ENCODE results near the gene ACP6. TPM values are rescaled to one million over a fixed set of nuclear protein-coding genes. Genes with fewer than 3 reads are reported as not detected.

The ACP6 gene
- total and polyA plus RNA-seq, 2 of the 13 experiments (the other 11 are each of a cell fraction or from before 2014, with no cell fraction given) = 18.1 to 33.7 TPM

DNA sequence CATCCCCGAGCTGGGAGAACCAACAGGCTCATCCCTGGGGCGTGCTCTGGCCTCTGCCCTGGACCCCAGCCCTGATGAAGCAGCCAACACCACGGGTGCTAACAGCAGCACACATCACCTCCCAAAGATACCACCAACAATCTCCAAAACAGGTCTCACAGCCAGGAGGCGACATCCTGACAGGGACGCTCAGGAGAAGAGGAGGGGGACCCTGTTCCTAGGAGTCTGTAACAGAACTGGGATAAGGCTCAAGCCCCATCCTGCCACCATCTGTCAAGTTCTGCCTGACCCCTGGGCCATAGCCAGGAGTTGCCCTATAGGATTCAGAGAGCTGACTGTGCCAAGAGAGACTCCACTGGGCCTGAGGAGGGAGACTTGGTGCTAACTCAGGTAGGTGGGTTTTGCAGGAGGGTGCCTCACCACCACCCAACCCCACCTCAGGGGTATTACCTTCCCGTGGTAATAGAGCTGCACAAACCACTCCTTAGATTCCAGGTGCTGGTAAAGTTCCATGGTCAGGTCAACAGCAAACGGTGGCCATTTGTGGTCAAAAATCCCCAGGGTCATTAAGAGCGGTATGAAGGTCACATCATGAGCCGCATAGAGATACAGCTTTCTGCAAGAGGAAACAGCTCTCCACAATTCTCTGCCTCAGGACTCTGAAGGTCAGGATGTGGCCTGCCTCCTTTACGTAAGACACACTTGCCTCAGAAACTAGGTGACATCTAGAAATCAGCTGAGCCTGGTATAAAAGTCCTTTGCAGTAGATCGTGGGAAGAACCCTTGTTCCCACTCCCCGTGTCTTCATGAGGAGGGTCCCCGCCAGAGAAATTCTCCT is 22.3 kb downstream of the ACP6 start:
- BruUV-seq (replicated peaks) = no TSS peak
- DNase-seq (ENCODE audit: low spot score) (no peak), FAIRE-seq (no peak), ATAC-seq (no peak)
- no peaks in the 10 kb centered on the region for H3K79me2 ChIP-seq (ENCODE audit: insufficient read depth, low read length)
- H4K20me1 ChIP-seq (ENCODE audit: insufficient read depth, low read length) = no peaks in the 10 kb centered on the region
- H3K27ac ChIP-seq (ENCODE audit: extremely low read length, insufficient read depth, low read length) = no peak overlapping the region
- CTCF ChIA-PET (ENCODE audit: low intra/inter-chr PET ratio, low total read pairs) = no interaction called here
- H3K4me3 ChIP-seq (replicated peaks in 1 of 3; ENCODE audit: insufficient read depth in 1 of 3, low read depth in 2 of 3, low read length in 3 of 3) = no peak overlapping the region
- no peak overlapping the region for H2AFZ ChIP-seq (ENCODE audit: low read length)
- H3K4me1 ChIP-seq (ENCODE audit: insufficient read depth, low read length) = peaks cover 11% of the 10 kb centered on the region
- TF ChIP-seq ZNF670 (CRISPR knock-in tag; IDR thresholded peaks at IDR 0.05; ENCODE audit: borderline replicate concordance) (no peak), ZNF619 (CRISPR knock-in tag; IDR thresholded peaks at IDR 0.05) (no peak), AHR (CRISPR knock-in tag; IDR thresholded peaks at IDR 0.05) (no peak), TAF15 (IDR thresholded peaks at IDR 0.05; ENCODE audit: low read depth, low read length, poor library complexity, severe bottlenecking) (no peak), ATF1 (CRISPR knock-in tag; IDR thresholded peaks at IDR 0.05) (no peak)
- no peaks in the 10 kb centered on the region for H3K27me3 ChIP-seq (ENCODE audit: control insufficient read depth in 1 of 2, insufficient read depth in 2 of 2, low read length in 2 of 2)
- WGBS (ENCODE audit: low lambda C conversion rate) = over 99% methylated on average over 11 of the region's 13 CpGs
- no peak overlapping the region for H3K9ac ChIP-seq (ENCODE audit: insufficient read depth, low read depth, low read length)
- peaks cover 18 to 48% of the 10 kb centered on the region in 2 experiments for H3K36me3 ChIP-seq (replicated peaks in 1 of 2; ENCODE audit: control insufficient read depth in 1 of 2, insufficient read depth in 2 of 2, low read length in 2 of 2)
- no peaks in the 10 kb centered on the region for H3K9me3 ChIP-seq (ENCODE audit: low read length)
- in situ Hi-C loops (cut with HindIII; ENCODE audit: extremely low pct_ligation_motif_present, low pct_unique_long_range_greater_than_20kb) (no loop called here), intact Hi-C loops (cut with micrococcal nuclease; ENCODE audit: unreplicated experiment) (no loop called here)
- no peak overlapping the region for H3K4me2 ChIP-seq (ENCODE audit: low read depth, low read length)
- POLR2A ChIA-PET = no interaction called here

DNA sequence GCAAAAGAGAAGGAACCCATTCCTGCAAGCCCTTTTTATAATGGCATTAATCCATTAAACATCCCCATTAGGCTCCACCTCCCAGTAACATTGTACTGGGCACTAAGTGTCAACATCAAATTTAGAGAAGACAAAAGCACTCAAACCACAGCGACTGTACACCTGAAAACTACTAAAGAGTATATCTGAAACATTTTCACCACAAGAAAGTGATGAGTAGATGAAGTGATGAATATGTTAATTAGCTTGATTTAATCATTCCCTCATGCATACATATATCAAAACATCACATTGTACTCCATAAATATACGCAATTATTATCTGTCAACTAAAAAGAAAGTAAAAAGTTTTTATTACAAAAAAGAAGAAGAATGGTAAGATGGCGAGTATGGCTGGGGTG is 26.4 kb downstream of the ACP6 start:
- FAIRE-seq = no peak
- H3K4me3 ChIP-seq (replicated peaks in 1 of 3; ENCODE audit: insufficient read depth in 1 of 3, low read depth in 2 of 3, low read length in 3 of 3) = no peak overlapping the region
- H3K9ac ChIP-seq (ENCODE audit: insufficient read depth, low read depth, low read length) = no peak overlapping the region
- POLR2A ChIA-PET = no interaction called here
- no peak overlapping the region for H3K27ac ChIP-seq (ENCODE audit: extremely low read length, insufficient read depth, low read length)
- 98% methylated on average over 3 of the region's 3 CpGs for WGBS (ENCODE audit: low lambda C conversion rate)
- no peak for DNase-seq (ENCODE audit: low spot score)
- ATAC-seq = no peak
- no peaks in the 10 kb centered on the region for H3K27me3 ChIP-seq (ENCODE audit: control insufficient read depth in 1 of 2, insufficient read depth in 2 of 2, low read length in 2 of 2)
- CTCF ChIA-PET (ENCODE audit: low intra/inter-chr PET ratio, low total read pairs) = no interaction called here
- H2AFZ ChIP-seq (ENCODE audit: low read length) = no peak overlapping the region
- no peaks in the 10 kb centered on the region for H3K9me3 ChIP-seq (ENCODE audit: low read length)
- BruUV-seq (replicated peaks) = no TSS peak
- intact Hi-C loops (cut with micrococcal nuclease; ENCODE audit: unreplicated experiment) (no loop called here), in situ Hi-C loops (cut with HindIII; ENCODE audit: extremely low pct_ligation_motif_present, low pct_unique_long_range_greater_than_20kb) (no loop called here)
- no peak for TF ChIP-seq ZNF703 (CRISPR knock-in tag; IDR thresholded peaks at IDR 0.05; ENCODE audit: borderline replicate concordance)
- TF ChIP-seq, protein P1, sequence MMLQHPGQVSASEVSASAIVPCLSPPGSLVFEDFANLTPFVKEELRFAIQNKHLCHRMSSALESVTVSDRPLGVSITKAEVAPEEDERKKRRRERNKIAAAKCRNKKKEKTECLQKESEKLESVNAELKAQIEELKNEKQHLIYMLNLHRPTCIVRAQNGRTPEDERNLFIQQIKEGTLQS (CRISPR knock-in tag; IDR thresholded peaks at IDR 0.05) = no peak
- TF ChIP-seq, protein P2, sequence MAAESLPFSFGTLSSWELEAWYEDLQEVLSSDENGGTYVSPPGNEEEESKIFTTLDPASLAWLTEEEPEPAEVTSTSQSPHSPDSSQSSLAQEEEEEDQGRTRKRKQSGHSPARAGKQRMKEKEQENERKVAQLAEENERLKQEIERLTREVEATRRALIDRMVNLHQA (CRISPR knock-in tag; IDR thresholded peaks at IDR 0.05) = no peak
- peaks cover 8 to 21% of the 10 kb centered on the region in 2 experiments for H3K36me3 ChIP-seq (replicated peaks in 1 of 2; ENCODE audit: control insufficient read depth in 1 of 2, insufficient read depth in 2 of 2, low read length in 2 of 2)
- H3K4me2 ChIP-seq (ENCODE audit: low read depth, low read length) = no peak overlapping the region
- no peaks in the 10 kb centered on the region for H3K79me2 ChIP-seq (ENCODE audit: insufficient read depth, low read length)
- peaks cover 22% of the 10 kb centered on the region for H3K4me1 ChIP-seq (ENCODE audit: insufficient read depth, low read length)
- no peaks in the 10 kb centered on the region for H4K20me1 ChIP-seq (ENCODE audit: insufficient read depth, low read length)
